PC-9 (cell line): ENCODE measurements around the gene PRELP. TPM values are rescaled to one million over a fixed set of nuclear protein-coding genes. Genes with fewer than 3 reads are reported as not detected.

Experiments
- BruUV-seq: library from RNA; stranded (reverse); fragments of 400-500 nt; replicated peaks from 2 replicates; lab custom pipeline; 2021; lab: Mats Ljungman, UMichigan
- CTCF ChIA-PET: fragments of 300-600 bp; sonication (Branson Sonifier 250); formaldehyde crosslinking; loops from one replicate; lab custom pipeline; 2022; ENCODE audit warnings: antibody characterized with exemption; lab: Charles Lee
- POLR2A ChIA-PET: fragments of 300-600 bp; sonication (Branson Sonifier 250); formaldehyde crosslinking; loops from one replicate; lab custom pipeline; 2022; ENCODE audit warnings: antibody characterized with exemption; ENCODE audit not compliant: unreplicated experiment; lab: Charles Lee
- DNase-seq, 2 experiments: peaks; one replicate each; pipeline versions ENCODE4 v3.0.0 to v3.0.0-alpha.2; 2015 to 2022; ENCODE audit warnings: mixed read lengths in 1 of 2
- H2AFZ ChIP-seq: fragments of 200-600 bp; sonication (generic); 2 replicates; pipeline ENCODE4 v1.8.1; 2017; ENCODE audit warnings: antibody characterized with exemption
- H3F3A ChIP-seq: fragments of 200-600 bp; sonication (generic); 2 replicates; pipeline ENCODE4 v1.8.1; 2017; ENCODE audit warnings: antibody characterized with exemption, mild to moderate bottlenecking, low read depth; ENCODE audit not compliant: insufficient read depth
- H3K27ac ChIP-seq: fragments of 200-600 bp; sonication (generic); 2 replicates; pipeline ENCODE4 v1.6.1; 2016; ENCODE audit warnings: mixed run types
- H3K27me3 ChIP-seq: fragments of 200-600 bp; sonication (generic); 2 replicates; pipeline ENCODE4 v1.6.1; 2016; ENCODE audit warnings: low read depth, mixed run types; ENCODE audit not compliant: insufficient read depth
- H3K36me3 ChIP-seq: fragments of 200-600 bp; sonication (generic); 2 replicates; pipeline ENCODE4 v1.6.1; 2016; ENCODE audit warnings: low read depth, mixed run types
- H3K4me1 ChIP-seq: fragments of 200-600 bp; sonication (generic); replicated peaks from 2 replicates; pipeline ENCODE4 v1.6.1; 2016; ENCODE audit warnings: mixed run types; ENCODE audit not compliant: insufficient read depth
- H3K4me2 ChIP-seq: fragments of 200-600 bp; sonication (generic); 2 replicates; pipeline ENCODE4 v1.6.1; 2017; ENCODE audit warnings: mixed run types
- H3K4me3 ChIP-seq: fragments of 200-600 bp; sonication (generic); 2 replicates; pipeline ENCODE4 v1.6.1; 2016; ENCODE audit warnings: mixed run types
- H3K79me2 ChIP-seq: fragments of 200-600 bp; sonication (generic); 2 replicates; pipeline ENCODE4 v1.6.1; 2017; ENCODE audit warnings: low read depth, mixed run types
- H3K9me2 ChIP-seq: fragments of 200-600 bp; sonication (generic); 2 replicates; pipeline ENCODE4 v1.8.1; 2017; ENCODE audit warnings: mild to moderate bottlenecking; ENCODE audit not compliant: insufficient read depth
- H3K9me3 ChIP-seq: fragments of 200-600 bp; sonication (generic); 2 replicates; pipeline ENCODE4 v1.8.1; 2016; ENCODE audit warnings: low read depth; ENCODE audit not compliant: insufficient read depth
- H4K20me1 ChIP-seq: fragments of 200-600 bp; sonication (generic); 2 replicates; pipeline ENCODE4 v1.8.1; 2017; ENCODE audit not compliant: insufficient read depth
- EZH2 ChIP-seq: fragments of 200-600 bp; sonication (generic); IDR thresholded peaks from 2 replicates; pipeline ENCODE4 v1.8.0; 2017; ENCODE audit warnings: antibody characterized with exemption, low read depth
- intact Hi-C: fragments of 100-400 bp; cut with micrococcal nuclease; formaldehyde crosslinking; loops from one replicate; pipeline ENCODE4 v1.10.0; 2022; ENCODE audit not compliant: unreplicated experiment
- total RNA-seq: library from RNA; stranded (reverse); gene quantifications from 2 replicates; pipeline ENCODE4 v1.2.3, GENCODE V29; 2021
- TF ChIP-seq, protein P1 (sequence below): fragments of 200-600 bp; sonication (generic); conservative IDR thresholded peaks from 2 replicates; pipeline ENCODE4 v1.6.1; 2017; ENCODE audit warnings: mixed run types, antibody characterized with exemption, mild to moderate bottlenecking, moderate library complexity

PRELP gene
- total RNA-seq, 1 experiment from 2014 or later: not detected

DNA sequence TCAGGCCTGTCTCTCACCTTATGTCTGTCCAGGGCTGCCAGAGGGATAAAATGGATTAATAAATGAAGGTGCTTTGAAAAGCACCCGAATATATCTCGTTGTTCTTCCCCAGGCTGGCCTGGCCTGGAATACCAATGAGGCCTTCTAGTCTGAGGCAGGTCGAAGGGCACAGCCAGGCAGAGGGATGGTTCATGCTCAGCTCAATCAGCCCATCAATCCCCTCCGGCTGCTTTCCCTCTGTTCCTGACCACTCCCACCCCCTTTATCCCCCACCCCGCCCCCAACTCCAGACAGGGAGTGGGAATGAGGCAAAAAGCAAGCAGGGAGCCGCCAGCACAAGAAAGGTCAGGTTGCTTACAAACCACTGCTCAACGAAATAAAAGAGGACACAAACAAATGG, 40.0 kb upstream of the PRELP start:
- no peaks in the 10 kb centered on the region for H3K79me2 ChIP-seq
- POLR2A ChIA-PET: no interaction called here

DNA sequence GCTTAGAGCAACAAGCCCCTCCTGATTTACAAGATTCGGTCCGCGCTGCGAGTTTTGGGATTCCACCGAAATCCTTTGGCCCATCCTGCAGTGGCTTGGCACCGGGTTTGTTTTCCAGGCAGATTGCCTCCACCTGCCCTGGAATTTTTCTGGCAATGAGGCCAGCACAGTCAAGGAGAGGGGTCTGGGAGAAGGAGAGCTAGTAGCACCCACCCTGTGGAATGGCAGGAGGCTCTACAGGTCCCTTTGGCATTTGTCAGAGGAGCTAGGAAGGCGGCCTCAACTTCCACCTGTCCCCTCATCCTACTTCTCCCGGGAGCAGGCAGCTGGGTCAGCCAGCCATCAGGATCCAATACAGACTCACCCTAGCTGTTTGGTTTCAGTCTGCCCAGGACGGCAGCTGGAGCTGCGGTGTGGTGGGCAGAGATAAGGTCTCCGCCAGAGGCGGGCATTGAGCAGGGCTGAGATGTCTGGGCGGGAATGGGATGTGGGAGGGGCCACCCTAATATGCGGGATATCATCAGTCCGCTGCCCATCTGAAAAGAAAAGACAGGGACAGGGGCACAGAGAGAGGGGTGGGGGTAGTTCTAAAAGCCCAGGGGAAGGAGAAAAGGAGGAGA, 37.8 kb upstream of the PRELP start:
- Histone ChIP-seq H3K4me2 (no peak overlapping the region), H3K9me2 (no peaks in the 10 kb centered on the region), H3F3A (no peaks in the 10 kb centered on the region), H3K27ac (no peak overlapping the region), H3K36me3 (no peaks in the 10 kb centered on the region), H2AFZ (no peak overlapping the region), H3K4me1 (no peaks in the 10 kb centered on the region), H3K27me3 (peaks cover 92% of the 10 kb centered on the region), H3K4me3 (no peak overlapping the region), H3K9me3 (no peaks in the 10 kb centered on the region), H4K20me1 (no peaks in the 10 kb centered on the region), H3K79me2 (no peaks in the 10 kb centered on the region)
- no peak for DNase-seq
- no peak for TF ChIP-seq EZH2
- TF ChIP-seq, protein P1, sequence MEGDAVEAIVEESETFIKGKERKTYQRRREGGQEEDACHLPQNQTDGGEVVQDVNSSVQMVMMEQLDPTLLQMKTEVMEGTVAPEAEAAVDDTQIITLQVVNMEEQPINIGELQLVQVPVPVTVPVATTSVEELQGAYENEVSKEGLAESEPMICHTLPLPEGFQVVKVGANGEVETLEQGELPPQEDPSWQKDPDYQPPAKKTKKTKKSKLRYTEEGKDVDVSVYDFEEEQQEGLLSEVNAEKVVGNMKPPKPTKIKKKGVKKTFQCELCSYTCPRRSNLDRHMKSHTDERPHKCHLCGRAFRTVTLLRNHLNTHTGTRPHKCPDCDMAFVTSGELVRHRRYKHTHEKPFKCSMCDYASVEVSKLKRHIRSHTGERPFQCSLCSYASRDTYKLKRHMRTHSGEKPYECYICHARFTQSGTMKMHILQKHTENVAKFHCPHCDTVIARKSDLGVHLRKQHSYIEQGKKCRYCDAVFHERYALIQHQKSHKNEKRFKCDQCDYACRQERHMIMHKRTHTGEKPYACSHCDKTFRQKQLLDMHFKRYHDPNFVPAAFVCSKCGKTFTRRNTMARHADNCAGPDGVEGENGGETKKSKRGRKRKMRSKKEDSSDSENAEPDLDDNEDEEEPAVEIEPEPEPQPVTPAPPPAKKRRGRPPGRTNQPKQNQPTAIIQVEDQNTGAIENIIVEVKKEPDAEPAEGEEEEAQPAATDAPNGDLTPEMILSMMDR: no peak
- intact Hi-C loops: no loop called here
- CTCF ChIA-PET: no interaction called here
- BruUV-seq: no TSS peak
- POLR2A ChIA-PET: no interaction called here

More for the DNA sequence above, 40.0 kb upstream of the PRELP start:
- DNase-seq: no peak
- no peak for TF ChIP-seq EZH2
- TF ChIP-seq, protein P1: no peak
- H3K27me3 ChIP-seq: peaks cover 89% of the 10 kb centered on the region
- no peaks in the 10 kb centered on the region for H3K9me2 ChIP-seq
- no peaks in the 10 kb centered on the region for H4K20me1 ChIP-seq
- no peaks in the 10 kb centered on the region for H3K36me3 ChIP-seq
- no TSS peak for BruUV-seq
- H3K9me3 ChIP-seq: no peaks in the 10 kb centered on the region
- CTCF ChIA-PET: no interaction called here
- intact Hi-C loops: no loop called here
- H3K4me1 ChIP-seq: no peaks in the 10 kb centered on the region
- no peak overlapping the region for H3K27ac ChIP-seq
- no peak overlapping the region for H2AFZ ChIP-seq
- no peaks in the 10 kb centered on the region for H3F3A ChIP-seq
- no peak overlapping the region for H3K4me2 ChIP-seq
- no peak overlapping the region for H3K4me3 ChIP-seq

DNA sequence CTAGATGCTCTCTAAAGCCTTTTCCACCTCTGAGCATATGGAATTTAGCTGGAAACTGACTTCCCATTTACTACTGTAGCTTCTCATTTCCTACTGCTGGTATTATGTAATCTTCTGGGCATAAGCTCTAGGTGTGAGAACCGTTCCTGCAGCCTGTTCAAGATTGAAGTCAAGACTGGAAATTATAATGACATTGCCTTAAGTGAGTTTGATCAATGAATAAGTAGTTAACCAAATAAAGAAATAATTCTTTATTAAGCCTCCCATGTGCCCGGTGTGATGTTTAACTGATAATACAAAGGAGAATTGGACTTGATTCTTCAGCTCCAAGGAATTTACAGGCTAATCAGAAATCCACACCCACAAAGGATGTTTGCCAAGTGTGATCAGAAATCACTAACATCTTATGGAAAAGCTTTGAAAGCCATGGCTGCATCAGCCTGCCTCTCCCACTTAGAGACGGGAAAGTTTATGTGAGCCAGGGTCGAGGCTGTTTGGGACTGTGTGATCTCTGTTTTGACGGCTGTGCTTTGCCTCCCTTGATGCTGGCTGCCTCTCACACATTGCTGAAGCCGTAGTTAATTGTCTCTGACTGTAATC, 36.4 kb upstream of the PRELP start:
- CTCF ChIA-PET: no interaction called here
- peaks cover 92% of the 10 kb centered on the region for H3K27me3 ChIP-seq
- no peaks in the 10 kb centered on the region for H3K36me3 ChIP-seq
- intact Hi-C loops: no loop called here
- no peak overlapping the region for H3K4me2 ChIP-seq
- H3K27ac ChIP-seq: no peak overlapping the region
- no peak for TF ChIP-seq EZH2
- TF ChIP-seq, protein P1: no peak
- no peaks in the 10 kb centered on the region for H3F3A ChIP-seq
- H3K4me1 ChIP-seq: no peaks in the 10 kb centered on the region
- H3K4me3 ChIP-seq: no peak overlapping the region
- H3K79me2 ChIP-seq: no peaks in the 10 kb centered on the region
- no peak overlapping the region for H2AFZ ChIP-seq
- H4K20me1 ChIP-seq: no peaks in the 10 kb centered on the region
- H3K9me2 ChIP-seq: no peaks in the 10 kb centered on the region
- POLR2A ChIA-PET: no interaction called here
- DNase-seq: no peak
- no TSS peak for BruUV-seq
- no peaks in the 10 kb centered on the region for H3K9me3 ChIP-seq
